ENCODE data around the gene CHRNA3. TPM values are rescaled to one million over a fixed set of nuclear protein-coding genes. Genes with fewer than 3 reads are reported as not detected.

Gene CHRNA3
- total RNA-seq, 2 donors from 2014 or later, result 0.23 to 0.97 TPM

DNA sequence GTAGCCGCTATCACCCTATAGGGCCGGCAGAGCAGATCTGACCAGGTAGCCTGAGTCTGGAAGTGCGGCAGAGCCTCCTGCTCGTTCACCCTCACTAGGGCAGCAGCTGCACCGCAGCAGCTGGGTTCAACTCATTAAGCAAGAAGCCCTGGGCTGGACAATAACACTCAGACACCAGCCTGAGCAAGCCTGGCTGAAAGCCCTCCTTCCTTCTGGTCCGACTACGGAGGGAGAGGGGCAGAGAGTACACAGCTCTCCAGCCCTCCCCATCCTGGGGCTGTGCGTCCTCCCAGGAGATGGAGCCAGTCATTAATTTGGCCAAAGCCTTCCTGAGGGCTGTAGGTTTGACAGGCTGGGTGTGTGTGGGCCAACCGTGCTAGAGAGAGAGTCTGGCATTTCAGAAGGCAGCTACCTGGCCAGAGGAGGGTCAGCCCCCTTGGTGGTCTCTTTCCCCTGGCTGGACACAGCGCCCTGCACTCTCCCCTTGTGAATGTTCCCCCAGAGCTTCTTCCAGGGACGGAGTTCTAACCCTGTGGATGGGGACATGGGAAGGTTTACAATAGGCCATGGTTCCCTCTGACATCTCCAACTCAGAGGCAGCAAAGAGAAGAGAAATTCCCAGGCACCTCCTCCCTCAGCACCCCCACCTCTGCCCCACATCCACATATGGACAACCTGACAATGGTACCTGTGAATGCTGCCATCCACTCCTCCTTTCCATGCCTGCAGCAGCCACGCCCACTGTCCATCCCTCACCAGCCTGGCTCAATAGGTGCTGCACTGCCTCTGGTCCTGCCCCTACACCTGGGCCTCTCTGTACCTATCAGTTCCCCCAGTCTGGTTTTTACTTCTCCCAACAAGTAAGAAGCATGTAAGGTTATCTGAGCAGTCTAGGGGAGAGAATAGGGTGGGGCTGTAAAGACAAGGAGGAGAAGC is 13.7 kb upstream of the CHRNA3 start:
- intact Hi-C loops (cut with DNase I), result no loop called here
- WGBS, result 81% methylated on average over 12 of the region's 12 CpGs
- Histone ChIP-seq H3K27ac (no peak overlapping the region), H3K4me1 (replicated peaks) (no peaks in the 10 kb centered on the region), H3K27me3 (replicated peaks; ENCODE audit: insufficient read depth) (no peaks in the 10 kb centered on the region), H3K9me3 (no peaks in the 10 kb centered on the region), H3K4me3 (no peak overlapping the region), H3K36me3 (no peaks in the 10 kb centered on the region)
- TF ChIP-seq, protein P1, sequence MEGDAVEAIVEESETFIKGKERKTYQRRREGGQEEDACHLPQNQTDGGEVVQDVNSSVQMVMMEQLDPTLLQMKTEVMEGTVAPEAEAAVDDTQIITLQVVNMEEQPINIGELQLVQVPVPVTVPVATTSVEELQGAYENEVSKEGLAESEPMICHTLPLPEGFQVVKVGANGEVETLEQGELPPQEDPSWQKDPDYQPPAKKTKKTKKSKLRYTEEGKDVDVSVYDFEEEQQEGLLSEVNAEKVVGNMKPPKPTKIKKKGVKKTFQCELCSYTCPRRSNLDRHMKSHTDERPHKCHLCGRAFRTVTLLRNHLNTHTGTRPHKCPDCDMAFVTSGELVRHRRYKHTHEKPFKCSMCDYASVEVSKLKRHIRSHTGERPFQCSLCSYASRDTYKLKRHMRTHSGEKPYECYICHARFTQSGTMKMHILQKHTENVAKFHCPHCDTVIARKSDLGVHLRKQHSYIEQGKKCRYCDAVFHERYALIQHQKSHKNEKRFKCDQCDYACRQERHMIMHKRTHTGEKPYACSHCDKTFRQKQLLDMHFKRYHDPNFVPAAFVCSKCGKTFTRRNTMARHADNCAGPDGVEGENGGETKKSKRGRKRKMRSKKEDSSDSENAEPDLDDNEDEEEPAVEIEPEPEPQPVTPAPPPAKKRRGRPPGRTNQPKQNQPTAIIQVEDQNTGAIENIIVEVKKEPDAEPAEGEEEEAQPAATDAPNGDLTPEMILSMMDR (IDR thresholded peaks at IDR 0.05), result no peak
- TF ChIP-seq POLR2AphosphoS5 (IDR thresholded peaks at IDR 0.05) (no peak), POLR2A (IDR thresholded peaks at IDR 0.05) (no peak)
- no peak for DNase-seq (ENCODE audit: low spot score)

DNA sequence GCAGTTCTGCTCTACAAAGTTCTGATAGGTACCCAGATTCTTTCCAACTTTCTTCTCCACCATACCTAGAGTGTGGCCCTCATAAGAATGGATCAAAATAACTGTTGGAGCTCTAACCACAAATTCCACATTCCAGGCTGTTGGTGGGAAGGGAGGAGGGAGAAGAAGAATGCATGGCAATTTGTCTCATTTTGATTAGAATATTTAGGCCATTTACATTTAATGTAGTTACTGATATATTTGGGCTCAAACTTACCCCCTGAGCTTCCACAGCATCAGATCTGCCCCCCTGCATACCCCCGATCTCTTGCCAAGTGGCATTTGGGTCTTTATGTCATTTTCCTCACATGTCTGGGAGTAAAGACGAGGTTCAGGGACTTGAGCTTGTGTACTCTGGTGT is 12.6 kb upstream of the CHRNA3 start:
- no peak for DNase-seq (ENCODE audit: low spot score)
- Histone ChIP-seq H3K4me1 (replicated peaks) (no peaks in the 10 kb centered on the region), H3K27me3 (replicated peaks; ENCODE audit: insufficient read depth) (no peaks in the 10 kb centered on the region), H3K4me3 (no peak overlapping the region), H3K27ac (no peak overlapping the region), H3K36me3 (no peaks in the 10 kb centered on the region), H3K9me3 (no peaks in the 10 kb centered on the region)
- intact Hi-C loops (cut with DNase I), result no loop called here
- WGBS, result 92% methylated on average over 2 of the region's 2 CpGs
- TF ChIP-seq POLR2A (IDR thresholded peaks at IDR 0.05) (no peak), POLR2AphosphoS5 (IDR thresholded peaks at IDR 0.05) (no peak)
- TF ChIP-seq, protein P1 (IDR thresholded peaks at IDR 0.05), result no peak

DNA sequence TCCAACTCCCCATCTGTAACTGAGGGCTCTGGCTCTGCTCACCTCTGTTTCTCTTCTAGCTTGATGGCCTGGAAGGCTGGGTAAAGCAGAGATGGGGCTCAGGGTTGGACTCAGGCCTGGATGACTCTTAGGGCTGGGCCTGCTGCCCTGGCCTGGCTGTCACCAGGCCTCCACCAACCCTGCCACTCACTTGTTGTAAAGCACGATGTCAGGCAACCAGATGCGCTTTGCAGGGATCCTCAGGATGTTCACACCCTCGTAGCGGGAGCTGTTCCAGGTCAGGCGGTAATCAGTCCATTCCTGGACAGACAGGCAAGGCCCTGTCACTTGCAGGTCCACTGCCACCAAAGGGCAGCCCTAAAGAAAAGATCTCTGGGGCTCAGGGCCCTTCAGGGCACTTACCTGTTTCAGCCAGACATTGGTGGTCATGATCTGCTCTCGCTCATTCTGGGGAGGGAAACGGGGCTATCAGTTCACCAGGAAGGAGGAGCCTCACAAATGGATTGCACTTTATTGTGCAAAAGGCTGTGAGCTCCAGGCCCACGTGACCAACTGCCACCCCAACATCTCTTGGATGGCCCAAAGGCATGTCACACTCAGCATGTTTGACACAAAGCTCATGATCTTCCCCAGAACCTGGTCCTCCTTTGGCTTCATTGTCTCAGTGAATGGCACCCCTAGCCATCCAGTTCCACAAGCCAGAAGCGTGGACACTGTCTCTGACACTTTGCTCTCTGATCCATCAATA is 10.3 kb upstream of the CHRNA3 start:
- Histone ChIP-seq H3K27ac (no peak overlapping the region), H3K4me3 (no peak overlapping the region), H3K9me3 (no peaks in the 10 kb centered on the region), H3K4me1 (replicated peaks) (no peaks in the 10 kb centered on the region), H3K27me3 (replicated peaks; ENCODE audit: insufficient read depth) (no peaks in the 10 kb centered on the region), H3K36me3 (no peaks in the 10 kb centered on the region)
- DNase-seq (ENCODE audit: low spot score), result no peak
- intact Hi-C loops (cut with DNase I), result no loop called here
- WGBS, result 93% methylated on average over 9 of the region's 9 CpGs
- TF ChIP-seq, protein P1 (IDR thresholded peaks at IDR 0.05), result no peak
- TF ChIP-seq POLR2A (IDR thresholded peaks at IDR 0.05), result no peak
- TF ChIP-seq POLR2AphosphoS5 (IDR thresholded peaks at IDR 0.05), result no peak

DNA sequence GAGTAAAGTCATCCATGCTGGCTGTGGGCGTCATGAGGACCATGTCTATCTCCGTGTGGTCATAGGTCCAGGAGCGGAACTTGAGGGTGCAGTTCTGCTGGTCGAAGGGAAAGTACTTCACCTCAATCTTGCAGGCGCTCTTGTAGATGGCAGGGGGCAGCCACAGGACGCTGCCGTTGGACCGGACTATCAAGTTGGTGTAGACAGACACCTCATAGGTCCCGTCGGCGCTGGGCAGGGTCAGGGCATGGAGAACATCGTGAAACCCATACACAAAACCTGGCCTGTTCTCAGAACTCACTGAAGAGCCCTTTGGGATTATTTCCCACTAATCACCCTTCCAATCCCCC is 8.9 kb upstream of the CHRNA3 start:
- WGBS, result 95% methylated on average over 12 of the region's 12 CpGs
- Histone ChIP-seq H3K27me3 (replicated peaks; ENCODE audit: insufficient read depth) (no peaks in the 10 kb centered on the region), H3K4me1 (replicated peaks) (no peaks in the 10 kb centered on the region), H3K9me3 (no peaks in the 10 kb centered on the region), H3K27ac (no peak overlapping the region), H3K36me3 (no peaks in the 10 kb centered on the region), H3K4me3 (no peak overlapping the region)
- intact Hi-C loops (cut with DNase I), result no loop called here
- DNase-seq (ENCODE audit: low spot score), result no peak
- TF ChIP-seq POLR2A (IDR thresholded peaks at IDR 0.05) (no peak), POLR2AphosphoS5 (IDR thresholded peaks at IDR 0.05) (no peak)
- TF ChIP-seq, protein P1 (IDR thresholded peaks at IDR 0.05), result no peak

All from prostate gland (tissue), 2 donors.